NCI-H187 treated with DMSO at 0.1 percent for 48 hours (cell line): ENCODE data around the gene NOS1AP.
"Not testable (repeated sequence)": the region's sequence is repeated elsewhere in the genome, so short reads cannot be mapped to it uniquely, and the experiment has no call there.

Experiments
- DNase-seq: peaks from one replicate; lab custom pipeline; 2025; lab: John Stamatoyannopoulos, UW

The NOS1AP gene

DNA sequence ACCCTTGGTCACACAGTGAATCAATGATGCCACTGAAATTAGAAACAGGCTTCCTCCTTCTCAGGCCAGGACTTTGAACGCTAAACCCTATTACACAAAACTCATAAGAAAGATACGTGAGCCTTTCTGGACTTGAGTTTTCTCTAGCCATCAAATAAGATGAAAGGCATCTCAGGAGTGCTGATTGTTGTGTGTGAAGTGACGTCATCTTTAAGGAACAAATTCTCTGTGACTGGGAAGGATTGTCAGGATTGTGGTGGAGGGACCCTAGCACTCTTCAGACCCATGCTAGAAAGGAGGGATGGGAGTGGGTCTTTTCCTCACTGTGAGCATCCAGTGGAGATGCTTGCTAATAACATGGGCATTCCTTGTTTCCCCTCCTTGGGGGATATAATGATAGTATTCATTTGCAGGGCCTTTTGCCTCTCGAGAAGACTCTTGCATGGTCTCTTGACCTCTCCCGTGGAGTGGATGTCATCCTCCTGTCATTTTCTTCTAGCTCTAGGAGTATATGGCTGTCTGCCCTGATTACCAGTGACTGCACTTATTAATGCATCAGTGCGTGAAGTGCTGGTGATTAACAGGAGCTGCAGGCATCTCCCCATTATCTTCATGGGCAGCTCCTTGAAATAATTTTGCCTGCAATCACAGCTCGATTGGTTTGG is 267.3 kb downstream of the NOS1AP start:
- DNase-seq: no peak

DNA sequence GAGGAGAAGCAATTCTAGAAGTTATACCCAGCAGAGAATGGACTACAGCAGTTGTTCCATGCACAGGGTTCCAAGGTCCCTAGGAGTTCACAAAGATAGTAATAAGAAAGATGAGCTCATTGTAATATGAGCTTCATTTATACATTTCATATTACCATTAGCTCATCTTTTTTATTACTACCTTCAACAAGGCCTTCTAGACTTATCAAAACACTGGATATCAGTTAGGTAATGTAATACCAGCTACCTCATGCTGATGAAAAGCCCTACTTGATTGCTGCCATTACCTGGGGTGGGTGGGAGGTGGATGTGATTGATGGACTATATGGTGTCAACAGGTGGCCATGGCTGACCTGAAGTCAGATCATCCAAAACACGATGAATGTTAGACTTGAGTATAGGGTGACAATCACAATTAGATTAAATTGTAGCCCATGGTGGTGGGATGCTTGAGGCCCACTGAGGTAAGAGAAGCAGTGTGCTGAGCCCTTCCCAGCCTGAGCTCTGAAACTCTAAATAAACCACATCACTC is 273.0 kb downstream of the NOS1AP start:
- DNase-seq: no peak

DNA sequence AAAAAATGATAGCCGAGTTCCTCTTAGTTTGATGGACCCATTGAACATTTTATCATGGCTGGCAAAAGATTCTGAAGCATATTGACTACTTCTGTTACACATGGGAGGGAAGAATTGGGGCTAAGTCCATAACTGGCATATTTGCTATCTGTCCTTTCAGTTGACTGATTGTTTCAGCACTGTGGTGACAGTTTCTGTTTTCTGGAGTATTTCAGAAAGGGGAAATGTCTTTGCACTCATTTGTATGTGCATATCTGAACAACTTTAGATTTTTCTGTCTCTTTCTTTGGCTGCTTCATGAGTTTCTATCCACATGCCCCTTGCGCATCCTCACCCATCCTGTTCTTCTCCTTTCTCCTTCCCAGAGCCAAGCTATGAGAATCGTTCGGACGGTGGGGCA is 274.0 kb downstream of the NOS1AP start:
- no peak for DNase-seq

DNA sequence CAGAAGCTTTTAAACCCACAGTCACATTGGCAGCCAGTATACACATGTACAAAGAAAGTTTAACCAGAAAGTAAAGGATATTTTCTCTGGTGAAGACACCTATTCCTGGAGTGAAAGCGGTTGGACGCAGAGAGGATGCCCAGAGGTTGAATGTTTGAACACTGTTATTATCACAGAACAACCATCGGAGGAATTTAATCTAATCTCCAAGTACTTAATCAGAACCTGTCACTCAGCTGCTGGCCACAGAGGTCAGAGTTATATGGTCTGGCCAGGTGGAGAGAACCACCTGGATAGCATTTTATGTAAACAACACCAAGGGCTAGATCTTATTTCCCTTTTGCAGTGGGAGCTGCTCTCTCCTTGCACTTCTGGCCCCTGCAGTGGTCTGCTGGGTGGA is 277.8 kb downstream of the NOS1AP start:
- DNase-seq: no peak

DNA sequence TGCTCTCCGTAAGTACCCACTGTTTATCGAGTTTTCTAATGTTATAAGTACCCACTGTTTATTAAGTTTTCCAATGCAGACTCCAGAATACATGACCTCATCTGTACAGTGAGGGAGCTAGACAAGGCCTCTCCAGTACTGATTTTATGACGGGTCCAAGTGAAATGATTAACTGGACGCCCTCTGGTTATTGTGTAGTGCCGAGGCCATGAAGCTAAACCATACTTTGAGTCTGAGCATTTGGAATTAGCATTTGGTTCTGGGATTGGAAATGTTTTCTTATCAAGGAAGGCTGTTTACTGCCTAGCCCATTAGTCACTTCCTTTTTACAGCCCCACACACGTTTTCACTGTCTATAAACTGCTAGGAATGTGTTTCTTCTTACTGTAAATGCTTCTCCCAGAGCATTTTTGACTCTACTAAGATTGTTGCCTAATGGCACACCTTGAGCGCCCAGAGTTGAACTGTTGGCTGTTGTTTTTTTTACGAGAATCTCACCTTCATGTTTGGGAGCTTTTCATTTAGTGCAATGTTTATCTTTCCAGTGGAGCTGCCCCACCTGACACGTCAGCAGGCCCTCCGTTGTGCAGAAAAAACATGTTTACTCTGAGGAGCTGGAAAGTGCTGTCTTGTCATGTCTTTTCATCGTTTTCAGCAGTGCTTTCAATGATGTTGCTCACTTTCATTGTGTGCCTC is 280.3 kb downstream of the NOS1AP start:
- DNase-seq: no peak

DNA sequence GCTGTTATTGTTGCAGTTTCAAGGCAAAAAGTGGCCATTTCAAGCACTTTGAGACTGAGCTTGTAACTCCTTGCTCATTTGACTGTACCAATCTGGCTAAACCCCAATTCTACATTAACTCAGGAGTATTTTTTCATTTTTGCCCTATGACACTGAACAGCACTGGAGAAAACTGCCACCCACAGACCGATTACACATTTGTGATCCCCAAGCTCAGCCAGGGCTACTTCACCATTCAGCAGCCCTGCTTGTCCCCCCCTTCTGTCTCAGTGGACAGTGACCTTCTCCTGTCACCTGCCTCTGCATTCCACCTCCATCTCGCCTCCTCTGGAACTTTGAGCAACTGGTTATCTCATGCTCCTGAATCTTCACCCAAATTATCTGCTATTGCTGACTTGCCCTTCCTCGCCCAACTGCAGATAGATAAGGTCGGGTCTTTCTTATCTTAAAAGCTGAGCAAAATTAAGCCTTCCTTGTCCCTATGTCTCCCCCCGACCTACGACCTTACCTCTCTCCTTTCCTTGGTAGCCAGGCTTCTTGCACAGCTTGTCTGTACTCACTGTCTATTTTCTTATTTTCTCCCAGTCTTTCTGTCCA is 281.9 kb downstream of the NOS1AP start:
- DNase-seq: no peak

DNA sequence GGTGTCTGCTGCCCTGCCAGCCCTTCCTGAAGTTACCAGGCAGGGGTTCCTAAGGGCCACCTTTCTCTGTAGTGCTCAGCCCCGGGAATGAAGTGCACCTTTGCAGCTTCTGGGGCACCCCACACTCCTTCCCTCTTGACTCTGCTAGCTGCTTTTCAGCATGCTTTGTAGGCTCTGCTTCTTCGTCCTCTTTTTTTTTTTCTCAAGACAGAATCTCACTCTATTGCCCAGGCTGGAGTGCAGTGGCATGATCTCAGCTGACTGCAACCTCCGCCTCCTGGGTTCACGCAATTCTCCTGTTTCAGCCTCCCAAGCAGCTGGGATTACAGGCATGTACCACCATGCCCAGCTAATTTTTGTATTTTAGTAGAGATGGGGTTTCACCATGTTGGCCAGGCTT is 282.4 kb downstream of the NOS1AP start:
- not testable (repeated sequence) for DNase-seq

DNA sequence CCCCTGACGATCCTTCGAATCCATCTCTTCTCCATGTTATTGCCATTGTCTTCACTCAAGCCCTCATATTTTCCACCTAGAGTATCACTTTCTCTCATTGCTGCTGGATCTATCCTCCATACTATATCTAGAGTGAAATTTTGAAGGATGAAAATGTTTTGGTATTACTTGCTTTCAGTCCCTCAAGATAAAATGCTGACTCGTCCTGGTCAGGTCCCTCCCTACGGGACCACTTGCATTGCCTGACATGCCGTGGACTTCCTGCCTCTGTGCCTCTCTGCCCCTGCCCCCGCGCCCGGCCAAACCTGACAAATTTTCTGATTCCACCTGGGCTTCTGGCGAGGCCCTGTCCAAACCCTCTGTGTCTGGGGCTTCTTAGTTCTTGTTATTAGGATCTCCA is 283.6 kb downstream of the NOS1AP start:
- no peak for DNase-seq

DNA sequence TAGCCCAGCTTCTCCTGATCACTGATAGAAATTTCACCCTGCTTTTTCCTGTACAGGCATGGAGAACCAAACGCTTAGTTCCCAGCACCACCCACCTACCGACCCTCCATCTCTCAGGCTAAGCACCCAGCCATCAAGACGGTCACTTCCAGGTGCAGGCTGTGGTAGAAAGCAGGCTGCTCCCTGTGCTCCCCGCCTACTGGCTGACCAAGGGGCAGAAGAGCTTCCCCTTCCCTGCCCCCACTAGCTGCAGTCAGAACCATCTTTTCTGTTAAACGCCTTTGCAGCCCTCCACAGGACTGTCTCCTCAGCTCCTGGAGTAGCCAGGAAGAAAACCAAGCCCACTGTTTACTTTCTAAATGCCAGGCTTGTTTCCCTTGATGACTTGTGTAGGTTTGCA is 284.2 kb downstream of the NOS1AP start:
- no peak for DNase-seq

DNA sequence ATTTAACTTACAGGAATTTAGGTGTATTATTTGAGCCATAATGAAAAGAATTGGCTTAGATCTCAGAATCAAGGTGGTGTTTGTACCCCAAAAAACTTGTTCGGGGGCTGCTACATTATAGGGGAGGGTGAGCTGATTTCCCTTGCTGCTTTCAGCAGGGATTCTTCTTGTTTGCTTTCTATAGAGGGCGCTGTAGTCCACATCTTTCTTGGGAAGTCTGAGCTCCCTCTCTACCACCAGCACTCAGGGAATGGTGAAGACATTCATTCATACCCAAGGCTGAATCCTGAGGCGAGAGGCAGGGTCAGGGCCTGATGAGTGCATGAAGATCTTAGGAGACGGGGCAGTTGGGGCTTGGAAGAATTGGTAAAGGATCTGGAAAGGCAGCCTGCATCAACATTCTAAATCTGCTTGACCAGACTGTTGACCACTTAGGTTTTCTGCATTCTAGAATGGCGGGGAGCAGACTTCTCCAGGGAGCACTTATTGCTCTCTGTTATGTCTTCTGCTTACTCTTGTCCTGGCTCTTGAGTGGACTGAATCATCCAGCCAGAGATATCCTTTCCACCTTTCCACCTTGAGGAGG is 288.3 kb downstream of the NOS1AP start:
- peak; percentile 36 for DNase-seq

DNA sequence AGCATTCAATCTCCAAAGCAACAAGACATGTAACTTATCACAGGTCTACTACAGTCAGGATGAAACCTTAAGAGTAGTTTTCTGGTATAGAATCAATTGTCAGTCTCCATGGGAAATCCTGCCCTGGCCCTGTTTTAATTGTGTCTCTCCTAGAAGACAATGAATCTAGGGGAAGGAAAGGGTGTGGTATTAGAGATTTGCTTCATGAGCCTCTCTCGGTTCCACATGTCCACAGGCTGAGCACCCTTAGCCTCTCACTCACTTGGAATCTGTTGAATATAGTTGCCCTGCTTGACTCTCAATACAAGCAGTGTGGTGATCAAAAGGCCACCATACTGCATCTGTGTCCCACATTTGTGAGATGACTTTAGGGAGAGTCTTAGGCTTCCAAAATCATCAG is 289.4 kb downstream of the NOS1AP start:
- DNase-seq: no peak

DNA sequence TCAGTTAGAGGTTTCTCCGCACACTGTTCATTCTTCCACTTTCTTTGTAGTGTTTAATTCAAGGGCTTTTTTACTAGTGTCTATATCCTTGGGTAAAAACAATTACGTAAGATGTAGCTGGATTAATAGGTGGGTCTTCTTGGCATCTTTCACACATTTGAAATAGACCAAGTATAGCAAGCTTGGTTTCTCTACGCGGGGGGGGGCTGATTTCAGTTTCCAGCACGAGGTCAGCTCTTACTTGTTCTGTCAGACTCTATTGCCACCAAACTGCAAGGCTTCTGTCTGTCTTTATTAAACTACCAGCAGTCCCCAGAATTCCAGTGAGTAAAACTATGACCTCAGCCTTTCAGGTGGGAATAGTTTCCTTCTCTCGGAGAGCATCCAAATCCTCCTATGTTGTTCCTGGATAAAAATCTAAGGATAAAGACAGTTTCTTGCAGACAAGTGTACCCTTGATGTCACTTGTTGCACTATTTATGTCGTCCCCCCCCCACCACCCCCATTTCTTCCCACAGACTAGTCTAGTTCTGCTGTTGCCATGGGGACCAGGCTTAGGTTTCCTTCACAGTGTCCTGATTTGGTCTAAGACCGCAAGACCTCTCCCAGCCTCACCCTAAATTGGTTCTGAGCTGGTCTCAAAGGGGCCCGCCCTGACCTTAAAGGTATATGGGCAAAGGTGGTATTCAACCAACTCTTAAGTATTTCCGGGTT is 290.2 kb downstream of the NOS1AP start:
- DNase-seq: no peak

DNA sequence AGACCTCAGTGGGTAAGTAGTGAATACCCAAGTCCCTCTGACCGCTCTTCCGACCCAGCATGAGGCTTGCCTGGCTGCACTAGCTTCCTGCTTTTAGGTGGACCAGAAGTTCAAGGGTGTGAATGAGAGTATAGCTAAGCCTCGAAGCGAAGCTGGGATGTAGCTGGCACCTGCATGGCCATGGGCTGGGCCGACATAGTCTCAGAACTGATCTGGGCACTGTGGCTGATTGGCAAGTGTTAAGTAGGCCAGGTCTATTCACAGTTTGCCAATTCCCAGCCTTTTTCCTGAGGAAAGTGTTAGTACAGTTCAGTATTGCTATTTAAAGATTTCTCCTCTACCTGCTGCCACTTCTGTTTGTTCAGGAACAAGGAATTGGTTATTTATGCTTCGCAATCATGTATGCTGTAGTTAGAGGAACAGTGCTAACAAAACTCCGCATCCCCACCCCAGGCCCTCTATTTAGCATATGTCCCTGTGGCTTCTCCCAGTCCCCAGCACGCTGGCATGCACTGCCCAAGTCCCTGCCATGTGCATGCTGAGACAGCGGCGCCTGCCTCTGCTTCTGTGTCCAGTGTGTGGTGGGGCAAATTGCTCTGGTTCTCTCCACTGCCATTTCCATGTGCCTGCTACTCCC is 290.9 kb downstream of the NOS1AP start:
- DNase-seq: no peak

DNA sequence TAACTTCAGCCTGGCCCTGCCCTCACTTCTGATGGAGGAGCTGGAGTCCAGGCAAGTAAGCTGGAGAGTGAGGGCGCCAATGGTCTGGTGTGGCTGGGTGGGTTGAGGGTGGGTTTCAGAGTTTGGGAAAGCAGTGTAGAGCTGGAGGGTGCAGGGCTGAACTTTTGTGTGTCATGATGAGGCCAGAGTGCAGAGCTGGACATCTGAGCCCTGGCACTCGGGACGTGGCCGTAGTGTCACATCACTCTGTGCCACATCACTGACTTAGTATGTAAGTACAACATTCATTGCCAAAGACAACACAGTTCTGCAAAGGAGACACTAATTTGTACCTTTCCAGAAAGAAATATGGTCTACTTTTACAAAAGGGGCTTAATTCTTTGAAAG is 291.4 kb downstream of the NOS1AP start:
- no peak for DNase-seq

DNA sequence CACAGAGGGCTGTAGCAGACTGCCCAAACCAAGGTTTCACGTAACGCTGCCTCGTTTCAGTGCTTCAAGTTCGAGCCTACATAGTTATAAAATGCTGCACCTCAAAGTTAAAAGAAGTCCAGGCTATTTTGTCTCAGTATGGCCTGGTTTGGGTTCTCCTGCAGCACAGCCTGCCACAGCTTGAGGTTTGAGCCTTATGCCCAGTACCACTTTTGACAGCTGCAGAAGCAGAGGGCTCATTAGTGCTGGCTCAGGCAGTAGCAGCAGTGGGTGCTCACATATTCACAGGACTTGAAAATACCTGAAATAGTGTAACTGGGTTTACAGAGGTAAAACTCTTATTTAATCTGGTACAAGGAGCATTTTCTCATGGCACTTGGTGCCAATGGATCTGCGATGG is 291.9 kb downstream of the NOS1AP start:
- DNase-seq: no peak

DNA sequence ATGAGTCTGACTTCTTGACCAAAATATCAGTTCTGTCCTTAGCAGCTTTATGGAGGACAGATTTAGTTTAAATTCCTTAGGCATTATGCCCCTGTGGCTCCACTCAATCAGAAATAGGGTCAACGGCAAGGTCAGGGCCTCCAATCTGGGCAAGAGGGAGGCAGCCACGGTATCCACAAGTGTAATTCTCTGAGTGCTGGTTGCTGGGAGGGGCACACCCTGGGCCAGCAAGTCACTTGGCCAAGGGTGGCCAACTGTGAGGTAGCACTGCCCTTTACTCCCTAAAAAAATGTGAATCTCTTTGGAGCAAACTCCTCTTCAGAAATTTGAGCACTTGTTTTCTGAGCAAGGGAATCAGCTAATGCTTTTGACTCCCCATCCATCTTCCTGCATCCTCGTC is 294.3 kb downstream of the NOS1AP start:
- no peak for DNase-seq

DNA sequence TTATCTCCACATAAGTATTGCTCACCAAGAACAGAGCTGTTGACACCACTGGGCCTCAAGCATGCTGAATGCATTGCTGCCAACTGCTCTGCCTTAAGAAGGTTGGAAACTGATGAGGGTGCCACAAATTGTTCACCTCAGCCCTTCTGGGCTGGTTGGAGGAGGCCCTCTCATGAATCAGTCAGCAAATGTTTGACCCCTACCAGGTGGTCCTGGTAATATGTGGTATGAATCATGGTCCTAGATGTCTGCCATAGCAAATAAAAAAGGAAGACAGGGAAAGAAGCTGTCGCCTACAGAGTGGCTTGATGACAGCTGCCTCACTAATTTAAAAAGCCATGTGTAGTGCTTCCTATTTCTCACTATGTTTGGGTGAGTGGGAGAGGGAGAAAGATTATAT is 295.0 kb downstream of the NOS1AP start:
- no peak for DNase-seq

DNA sequence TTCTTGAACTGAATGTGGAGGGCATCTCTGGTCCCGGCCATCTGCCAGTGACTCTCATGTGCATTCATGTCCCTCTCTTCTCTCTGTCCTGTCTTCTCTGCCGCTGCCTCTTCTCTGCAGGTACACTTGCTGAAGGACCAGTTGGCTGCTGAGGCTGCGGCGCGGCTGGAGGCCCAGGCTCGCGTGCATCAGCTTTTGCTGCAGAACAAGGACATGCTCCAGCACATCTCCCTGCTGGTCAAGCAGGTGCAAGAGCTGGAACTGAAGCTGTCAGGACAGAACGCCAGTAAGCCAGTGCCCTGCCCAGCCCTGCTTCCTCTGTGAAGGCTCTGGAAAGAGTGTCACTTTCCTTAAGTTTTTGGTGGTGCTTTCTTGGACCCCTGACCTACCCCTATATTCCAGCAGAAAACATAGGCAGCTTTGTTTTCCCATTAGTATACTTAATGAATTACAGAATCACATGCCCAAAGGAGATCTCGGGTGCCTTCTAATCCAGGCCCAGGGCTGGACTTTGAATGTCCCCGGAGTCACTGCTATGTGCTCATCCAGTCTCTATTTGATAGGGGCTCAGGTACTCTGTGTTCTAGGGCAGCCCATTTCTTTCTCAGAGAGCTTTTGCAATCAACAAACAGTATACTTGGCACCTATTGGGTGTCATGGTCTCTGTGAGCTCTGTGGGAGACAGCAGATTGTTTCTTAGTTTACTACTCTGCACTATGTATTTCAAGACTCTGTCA is 296.0 kb downstream of the NOS1AP start:
- DNase-seq: no peak

DNA sequence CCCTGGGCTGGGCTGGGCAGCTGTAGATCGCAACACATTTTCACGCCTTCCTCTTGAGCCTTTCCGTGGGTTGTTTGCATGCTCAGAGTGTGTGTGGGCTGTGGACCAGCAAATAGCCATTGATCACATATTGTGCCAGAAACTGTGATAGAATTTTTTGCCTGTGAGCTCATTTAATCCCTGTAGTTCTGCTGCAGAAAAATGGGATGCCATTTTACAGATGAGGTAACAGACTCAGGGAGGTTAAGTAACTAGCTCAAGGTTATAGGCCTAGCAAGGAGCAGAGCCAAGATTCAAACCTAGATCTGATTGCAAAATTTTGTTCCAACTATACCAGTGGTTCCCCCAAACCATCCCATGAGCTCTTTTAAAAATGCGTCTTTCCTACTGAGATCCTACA is 296.7 kb downstream of the NOS1AP start:
- no peak for DNase-seq

DNA sequence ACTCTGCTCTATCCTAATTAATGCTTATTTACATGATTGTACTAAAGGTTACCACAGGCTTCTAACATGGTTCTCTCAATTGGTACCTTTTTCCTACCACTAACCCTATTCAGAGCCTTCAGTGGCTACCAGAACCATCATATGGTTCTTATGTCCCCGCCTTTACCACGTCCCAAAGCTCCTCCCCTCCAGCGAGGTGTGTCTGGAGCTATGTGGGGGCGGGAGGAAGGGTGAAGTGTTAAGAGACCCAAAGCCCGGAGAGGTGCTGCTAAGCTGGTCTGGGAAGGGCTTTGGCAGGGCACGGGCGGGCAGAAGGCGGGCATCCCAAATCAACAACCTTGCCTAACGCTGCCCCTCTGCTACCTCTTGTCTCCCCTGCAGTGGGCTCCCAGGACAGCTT is 297.2 kb downstream of the NOS1AP start:
- DNase-seq: no peak

DNA sequence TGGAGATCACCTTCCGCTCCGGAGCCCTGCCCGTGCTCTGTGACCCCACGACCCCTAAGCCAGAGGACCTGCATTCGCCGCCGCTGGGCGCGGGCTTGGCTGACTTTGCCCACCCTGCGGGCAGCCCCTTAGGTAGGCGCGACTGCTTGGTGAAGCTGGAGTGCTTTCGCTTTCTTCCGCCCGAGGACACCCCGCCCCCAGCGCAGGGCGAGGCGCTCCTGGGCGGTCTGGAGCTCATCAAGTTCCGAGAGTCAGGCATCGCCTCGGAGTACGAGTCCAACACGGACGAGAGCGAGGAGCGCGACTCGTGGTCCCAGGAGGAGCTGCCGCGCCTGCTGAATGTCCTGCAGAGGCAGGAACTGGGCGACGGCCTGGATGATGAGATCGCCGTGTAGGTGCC is 297.6 kb downstream of the NOS1AP start:
- no peak for DNase-seq
